SHP77 (cell line): ENCODE measurements around the gene CAMK4.

ENCODE experiments used
- DNase-seq, 2 experiments: peaks; one replicate each; lab custom pipeline; 2025; lab: John Stamatoyannopoulos, UW

The CAMK4 gene

DNA sequence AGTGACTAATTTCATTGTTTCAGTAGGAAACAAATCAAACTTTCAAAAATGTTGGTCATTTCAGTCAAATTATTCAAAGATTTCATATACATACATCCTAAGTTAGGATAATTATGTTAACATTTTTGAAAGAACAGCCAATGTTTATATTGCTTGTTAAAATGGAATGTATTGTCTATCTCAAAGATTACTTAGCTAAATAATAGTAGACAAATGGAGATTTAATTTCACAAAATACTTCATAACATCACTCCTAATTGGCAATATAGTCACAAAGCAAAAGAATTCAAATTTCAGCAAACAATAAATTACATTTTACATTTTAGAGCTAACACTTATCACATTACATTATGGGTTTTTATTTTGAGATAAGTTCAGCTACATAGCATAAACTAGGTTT, 262.7 kb downstream of the CAMK4 start:
- DNase-seq = no peak

DNA sequence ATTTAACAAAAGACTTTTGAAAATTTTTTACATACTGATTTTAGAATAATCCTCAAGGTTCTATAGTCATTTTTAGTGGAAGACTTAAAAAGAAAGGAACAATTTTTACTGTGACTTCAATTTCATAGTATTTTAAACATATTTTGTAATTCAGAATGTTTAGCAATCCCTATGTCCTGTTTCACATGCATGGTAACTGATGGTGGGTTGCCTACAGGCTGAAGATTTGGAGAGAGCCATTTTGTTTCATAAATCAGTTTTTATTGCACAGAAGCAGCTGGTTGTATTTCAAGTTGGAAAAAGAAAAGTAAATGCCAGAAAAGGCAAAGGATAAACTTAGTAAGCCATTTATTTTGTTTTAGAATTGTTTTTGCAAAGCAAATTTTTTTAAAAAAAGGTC, 264.2 kb downstream of the CAMK4 start:
- no peak for DNase-seq

DNA sequence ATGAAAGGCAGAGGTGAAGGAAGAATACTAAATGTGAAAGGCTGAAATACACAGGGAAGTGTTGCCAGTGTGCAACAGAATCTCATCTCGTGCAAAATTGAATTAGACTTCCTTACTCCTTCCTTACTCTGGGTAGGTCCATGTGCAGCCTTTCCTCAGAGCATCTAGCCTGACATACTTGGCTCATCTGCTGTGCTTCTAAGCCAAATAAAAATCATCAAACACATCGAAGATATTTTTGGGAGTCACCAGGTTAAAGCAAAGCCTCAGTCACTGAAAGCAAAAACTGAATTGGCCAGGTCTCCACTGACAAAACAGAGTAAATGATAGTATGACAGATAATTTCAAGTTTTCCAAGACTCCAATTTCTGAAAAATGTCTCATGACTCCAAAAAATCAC, 268.8 kb downstream of the CAMK4 start:
- no peak for DNase-seq

DNA sequence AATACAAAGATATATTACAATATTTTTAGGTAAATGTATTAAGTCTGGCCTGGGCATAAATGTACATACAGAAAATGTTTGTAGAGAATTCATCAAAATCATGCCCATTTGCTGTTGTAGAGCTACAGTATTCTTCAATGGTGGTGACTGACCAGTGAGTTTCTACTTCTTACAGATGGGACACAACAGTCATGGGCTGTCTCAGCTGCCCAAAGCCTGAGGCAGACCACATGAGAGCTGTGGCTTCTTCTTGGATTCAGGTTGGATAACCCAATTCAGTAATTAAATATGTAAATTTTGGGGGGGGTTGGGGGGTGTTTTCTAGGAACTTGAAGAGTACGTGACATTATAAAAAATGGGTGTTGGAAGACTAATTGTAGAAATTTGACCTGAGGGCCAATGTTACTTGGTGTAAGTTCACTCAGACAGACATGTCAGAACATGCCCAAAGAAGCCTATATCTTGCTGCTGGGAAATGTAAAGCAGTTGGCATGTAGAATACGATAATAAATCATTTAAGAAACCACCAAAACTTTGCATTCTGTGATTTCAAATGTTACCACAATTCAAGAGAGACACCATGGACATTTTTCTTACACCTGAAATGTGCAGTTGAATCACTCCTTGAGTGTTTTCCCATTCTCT, 270.3 kb downstream of the CAMK4 start:
- no peak for DNase-seq

DNA sequence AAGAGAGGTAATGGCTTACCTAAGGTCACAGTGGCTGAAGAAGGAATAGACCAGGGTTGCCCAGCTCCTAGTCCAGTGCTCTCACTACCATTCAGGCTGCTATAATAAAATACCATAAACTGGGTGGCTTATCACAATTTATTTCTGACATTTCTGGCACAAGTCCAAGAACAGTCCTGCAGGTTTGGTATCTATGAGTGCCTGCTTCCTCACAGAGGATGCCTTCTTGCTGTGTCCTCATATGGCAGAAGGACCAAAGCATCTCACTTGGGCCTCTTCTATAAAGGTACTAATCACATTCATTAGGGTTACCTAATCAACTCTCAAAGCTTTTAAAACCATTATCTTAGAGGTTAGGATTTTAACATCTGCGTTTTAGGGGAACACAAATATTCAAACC, 271.0 kb downstream of the CAMK4 start:
- DNase-seq = no peak

DNA sequence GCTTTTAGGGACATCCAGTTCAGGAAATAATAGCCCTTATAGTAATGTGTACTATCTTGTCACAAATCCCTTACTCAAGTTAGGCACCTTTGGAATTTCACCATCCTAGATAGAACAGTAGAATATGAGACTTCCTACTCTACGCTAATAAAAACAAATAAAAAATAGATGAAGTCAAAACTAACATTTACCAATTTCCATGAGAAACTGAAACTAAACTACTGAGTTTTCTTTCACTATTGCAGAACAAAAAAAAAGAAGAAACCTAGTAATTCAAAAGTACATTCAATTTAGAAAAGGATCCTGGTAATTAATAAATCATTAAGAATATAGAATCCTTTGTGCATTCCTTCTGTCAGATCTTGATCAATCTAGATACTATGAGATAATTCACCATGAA, 274.2 kb downstream of the CAMK4 start:
- no peak for DNase-seq

DNA sequence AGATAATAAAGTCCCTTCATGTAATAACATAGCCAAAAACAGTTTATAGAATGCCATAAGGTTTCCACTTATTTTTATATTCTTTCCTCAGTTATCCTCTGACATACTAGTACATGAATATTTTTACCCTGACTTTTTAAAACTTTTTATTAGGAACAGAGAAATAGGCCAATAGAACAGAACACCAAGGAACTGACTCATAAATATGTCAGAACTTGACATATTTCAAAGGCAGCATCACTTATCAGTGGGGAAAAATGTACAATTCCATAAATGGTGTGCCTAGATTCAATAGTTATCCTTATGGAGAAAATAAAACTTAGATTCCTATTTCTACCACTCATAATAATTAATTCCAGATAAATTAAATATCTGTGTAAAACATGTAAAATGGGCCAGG, 278.8 kb downstream of the CAMK4 start:
- no peak for DNase-seq

DNA sequence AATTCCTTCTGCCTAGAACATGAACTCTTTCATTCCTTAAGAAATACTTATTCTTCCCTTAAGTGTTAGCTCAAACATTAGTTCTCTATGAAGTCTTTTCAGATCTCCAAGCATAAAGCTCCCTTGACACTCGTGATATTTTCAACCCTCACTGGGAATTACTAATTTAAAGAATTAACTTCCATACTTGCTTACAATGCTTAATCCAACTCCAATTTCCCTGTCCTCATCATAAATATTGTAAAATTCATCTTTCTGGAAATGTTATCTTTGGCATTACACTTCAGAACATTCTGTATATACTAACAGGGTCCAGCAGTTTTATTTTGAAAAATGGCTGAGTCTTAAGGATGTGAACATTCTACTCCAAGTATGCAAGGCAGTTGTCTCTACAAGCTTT, 280.9 kb downstream of the CAMK4 start:
- DNase-seq = no peak

DNA sequence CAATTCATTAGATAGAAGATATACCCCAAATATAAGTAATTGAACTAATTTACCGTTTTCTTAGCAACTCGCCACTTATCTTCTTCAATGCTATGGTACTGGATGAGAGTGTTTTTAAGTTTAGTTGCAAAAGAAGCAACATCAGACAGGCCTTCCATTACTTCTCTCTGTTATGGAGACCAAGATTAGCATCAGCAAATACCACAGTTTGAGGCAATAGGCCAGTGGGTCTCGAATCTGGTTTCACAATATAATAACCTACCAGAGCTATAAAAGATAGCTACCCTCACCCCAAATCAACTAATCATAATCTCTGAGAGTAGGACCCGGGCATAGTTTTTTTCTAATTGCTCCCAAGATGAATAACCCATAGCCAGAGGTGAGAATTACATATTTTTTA, 283.1 kb downstream of the CAMK4 start:
- no peak for DNase-seq

DNA sequence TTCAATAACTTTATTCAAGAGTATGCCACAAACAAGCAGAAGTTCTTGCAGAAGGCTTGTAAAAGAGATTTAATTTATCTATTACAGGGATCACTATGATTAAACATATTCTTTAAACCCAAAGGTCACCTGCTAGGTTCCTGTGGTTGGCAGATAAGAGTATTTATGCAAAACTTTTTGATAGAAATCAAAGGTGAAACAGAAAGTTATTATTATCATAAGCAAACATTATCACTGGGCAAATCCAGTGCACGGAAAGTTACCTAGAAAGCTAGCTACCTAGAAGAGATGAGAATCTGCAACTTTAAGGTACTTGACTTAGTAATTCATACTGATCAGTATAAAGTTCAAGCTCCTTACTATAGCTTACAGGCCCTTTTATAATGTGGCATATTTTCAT, 284.9 kb downstream of the CAMK4 start:
- no peak for DNase-seq

DNA sequence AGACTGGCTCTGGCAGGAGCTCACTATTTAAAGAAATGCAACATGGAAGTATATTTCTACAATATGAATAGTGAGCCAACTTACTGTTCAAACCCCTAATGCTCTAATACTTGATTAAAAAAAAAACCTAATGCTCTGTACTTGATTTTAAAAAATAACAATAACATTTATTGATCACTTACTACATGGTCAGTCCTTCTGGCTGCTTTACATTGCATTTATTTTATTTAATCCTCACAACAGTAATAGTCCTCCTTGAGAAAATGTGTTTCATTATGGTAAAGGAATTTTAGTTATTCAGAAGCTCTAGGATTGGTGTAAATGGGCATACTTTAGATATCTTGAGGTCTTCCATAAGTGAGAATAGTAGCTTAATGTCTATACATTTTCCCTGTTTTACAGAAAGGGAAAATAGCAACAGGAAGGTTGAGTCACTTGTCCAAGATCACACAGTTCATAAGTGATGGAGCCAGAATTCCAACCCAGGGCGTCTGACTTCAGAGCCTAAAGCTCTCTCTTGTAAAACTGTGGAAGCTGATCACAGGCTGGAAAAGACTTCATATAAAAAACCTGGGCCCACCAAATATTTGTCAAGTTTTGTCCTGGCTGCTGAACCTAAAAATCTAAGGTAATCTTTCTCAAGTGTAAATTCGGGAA, 287.1 kb downstream of the CAMK4 start:
- no peak for DNase-seq

DNA sequence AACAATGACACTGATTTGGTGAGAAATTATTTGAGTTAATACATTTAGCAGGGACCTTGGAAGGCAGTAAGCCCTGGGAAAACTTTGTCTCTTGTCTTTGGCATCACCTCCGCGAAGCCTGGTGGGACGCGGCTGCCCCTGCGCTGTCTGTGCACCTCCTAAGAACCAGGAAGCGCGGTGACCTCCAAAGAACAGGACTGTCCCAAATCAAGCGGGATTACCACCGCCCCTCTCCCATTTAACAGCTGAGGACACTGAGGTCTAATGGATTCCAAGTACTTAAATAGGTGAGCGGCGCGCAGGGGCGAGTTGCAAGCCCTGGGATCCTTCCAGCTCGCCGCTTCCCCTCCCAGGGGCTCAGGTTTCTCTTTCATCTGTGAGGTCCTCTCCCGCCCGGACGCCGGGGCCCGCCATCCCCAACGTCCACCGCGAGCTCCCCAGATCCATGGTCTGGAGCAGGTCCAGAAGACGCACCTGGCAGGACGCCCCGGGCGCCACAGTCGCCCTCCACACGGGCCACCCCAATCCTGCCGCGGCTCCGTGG, 287.7 kb downstream of the CAMK4 start:
- DNase-seq = peak; percentile 25 to 43

DNA sequence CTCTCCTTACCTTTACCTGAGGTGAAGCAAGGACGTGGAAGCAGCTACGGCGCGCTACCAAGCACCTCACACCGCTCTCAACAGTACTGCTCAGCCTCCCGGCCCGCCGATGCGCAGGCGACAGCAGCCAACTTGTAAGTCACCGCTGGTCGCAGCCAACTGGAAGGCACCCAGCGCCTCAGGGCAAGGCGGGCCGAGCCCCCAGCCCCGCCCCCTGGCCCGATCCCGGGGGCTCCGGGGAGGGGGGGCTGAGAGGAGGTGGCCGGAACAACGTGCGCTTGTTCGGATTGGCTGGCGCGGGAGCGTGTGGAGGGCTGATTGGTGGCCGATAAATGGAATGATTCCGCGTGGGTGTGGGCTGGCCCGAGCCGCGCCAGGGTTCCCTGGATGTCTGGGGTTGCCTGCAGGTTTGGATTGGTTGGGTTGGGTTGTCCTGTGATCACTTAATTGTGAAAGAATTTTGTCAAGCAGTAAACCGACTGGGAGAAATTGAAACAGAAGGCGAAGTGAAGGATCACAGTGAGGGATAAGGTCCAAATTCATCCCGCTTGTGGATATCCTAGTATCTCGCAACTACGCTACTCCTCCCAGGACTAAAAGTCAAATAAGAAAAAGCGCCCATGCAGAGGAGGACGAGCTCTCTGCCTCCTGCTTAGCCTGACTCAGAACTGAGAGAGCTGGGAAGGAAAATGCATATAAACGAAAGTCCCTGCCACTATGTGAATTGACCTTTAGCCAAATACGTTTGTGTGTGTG, 288.4 kb downstream of the CAMK4 start, which contains the start of gene STARD4:
STARD4 (minus strand) TSS at position 161 of the 756 bp plus-strand sequence. CDS start 5,102 bp downstream, outside the sequence.
- peak; percentile 91 to 95 for DNase-seq

DNA sequence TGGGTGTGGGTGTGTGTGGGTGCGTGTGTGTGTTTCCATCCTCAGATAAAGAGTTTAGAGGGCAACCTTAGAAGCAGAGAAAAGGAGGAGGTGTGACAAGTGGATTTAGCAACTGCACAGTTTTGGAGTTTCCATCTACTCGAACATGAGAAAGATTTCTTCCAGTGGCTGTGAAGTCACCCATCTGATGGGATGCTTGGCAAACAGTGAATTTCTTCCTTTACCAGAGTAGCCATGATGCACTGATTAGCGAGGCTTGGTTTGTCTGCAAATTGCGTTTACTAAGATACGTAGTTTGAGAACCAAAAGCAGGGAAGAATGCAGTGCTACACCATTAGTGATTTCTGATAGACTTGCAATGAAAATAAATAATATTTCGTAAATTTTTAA, 288.9 kb downstream of the CAMK4 start:
- peak in 1 of 2 experiments; percentile 8 for DNase-seq

DNA sequence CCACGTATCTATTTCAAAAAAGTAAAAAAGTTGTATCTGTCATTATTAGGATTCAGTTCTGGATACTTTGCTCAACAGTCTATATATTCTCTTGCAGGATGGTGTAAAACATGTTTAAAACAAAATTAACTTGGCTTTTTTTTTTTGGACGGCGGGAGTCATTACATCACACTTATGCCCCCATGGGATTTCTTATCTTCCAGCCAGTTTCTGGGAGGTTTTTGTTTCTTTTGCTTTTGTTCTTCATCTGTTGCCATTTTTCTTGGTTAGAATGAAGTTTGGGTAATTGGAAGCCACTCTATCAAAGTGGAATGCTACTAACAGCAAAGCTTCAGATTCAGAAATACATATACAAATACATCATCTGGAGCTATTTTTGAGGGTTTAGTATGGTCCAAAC, 289.9 kb downstream of the CAMK4 start:
- DNase-seq = no peak

DNA sequence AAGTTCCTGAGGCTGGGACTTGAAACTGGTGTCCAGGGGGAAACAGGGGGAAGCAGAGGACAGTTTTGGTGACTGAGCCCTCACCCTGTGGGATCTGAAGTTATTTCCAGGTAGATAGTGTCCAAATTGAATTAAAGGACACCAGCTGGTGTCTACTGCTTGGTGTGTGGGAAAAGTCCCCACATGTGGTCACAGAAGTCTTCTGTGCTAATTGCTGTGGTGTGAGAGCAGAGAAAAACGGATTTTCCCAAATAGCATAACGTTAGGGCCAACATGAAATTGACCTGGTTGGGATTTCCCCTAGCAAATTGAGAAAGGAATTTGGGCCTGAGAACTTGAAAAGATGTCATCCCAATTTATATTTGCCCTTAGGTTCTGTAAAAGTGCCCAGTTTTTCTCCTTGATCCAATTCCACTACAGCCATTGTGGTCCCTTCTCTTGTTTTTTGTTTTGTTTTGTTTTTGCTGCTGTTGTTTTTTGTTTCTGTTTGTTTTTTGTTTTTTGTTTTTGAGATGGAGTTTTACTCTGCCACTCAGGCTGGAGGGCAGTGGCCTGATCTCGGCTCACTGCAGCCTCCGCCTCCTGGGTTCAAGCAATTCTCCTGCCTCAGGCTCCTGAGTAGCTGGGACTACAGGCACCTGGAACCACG, 293.8 kb downstream of the CAMK4 start:
- no peak for DNase-seq

DNA sequence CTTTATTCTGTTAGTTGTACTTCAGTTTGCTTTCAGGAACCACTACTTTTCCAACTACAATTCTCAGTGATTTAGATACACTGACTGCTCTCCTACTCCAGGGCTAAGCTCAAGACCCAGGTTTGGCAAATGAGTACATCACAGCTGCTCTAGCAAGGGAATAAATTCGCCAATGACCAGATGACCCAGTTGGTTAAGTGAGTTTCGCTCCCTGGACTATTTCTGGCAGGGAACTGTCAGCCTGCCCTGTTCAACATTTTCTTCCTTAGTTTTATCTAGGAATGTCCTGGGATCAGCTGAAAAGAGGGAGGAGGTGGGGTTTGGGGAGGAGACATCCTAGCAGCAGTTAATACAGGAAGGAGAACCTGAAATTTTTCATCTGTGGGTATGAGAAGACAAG, 294.6 kb downstream of the CAMK4 start:
- no peak for DNase-seq

DNA sequence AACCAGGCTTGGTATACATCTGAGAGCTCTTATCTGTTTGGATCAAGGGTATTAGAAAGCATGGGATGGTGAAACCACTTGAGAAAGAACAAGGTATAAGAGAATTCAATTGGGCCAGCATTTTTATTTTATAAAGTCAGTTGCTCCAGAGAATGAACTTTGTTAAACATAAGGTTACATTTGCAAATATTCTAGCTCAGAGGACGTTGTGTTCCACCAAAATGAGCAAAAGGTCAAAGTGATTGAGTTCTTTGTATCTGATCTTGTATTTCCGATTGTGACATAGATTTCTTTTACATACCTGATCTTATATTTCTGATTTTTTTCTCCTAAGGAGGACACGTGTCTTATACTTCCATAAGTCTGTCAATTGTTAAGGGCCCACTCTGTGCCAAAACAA, 296.7 kb downstream of the CAMK4 start:
- DNase-seq = no peak

DNA sequence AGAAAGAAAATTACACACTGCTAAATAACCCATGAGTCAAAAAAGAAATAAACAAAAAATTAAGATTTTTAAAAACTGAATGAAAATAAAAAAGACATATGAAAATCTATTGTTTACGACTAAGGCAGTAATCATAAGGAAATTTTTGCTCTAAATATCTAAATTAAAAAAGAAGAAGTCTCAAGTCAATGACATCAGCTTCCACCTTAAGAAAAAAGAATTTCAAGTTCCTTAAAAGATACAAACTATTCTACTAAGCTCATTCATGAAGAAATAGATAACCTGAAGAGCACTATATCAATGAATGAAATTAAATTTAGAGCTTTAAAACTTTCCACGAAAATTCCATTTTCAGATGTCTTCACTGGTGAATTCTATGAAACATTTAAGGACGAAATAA, 303.9 kb downstream of the CAMK4 start:
- DNase-seq = no peak

DNA sequence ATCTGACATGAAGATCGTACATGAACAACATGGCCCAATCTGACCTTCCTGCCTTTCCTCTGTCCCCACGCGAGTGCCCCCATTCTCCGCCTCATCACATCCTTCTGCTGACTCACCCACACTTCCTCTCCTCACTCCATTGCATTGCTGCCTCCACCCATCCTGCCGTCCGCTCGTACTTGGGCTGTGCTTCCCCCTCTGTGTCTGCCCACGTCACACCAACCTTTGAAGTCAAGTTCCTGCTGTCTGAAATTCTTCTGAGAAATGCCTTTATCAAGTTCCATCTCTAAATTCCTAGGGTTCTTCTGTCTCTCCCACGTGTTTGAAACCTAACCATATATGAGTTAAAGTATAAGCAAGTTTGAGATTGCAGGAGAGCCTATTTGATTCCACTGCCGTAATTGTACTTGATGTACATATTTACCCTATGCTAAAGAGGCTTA, 306.1 kb downstream of the CAMK4 start:
- peak in 1 of 2 experiments; percentile 14 for DNase-seq

DNA sequence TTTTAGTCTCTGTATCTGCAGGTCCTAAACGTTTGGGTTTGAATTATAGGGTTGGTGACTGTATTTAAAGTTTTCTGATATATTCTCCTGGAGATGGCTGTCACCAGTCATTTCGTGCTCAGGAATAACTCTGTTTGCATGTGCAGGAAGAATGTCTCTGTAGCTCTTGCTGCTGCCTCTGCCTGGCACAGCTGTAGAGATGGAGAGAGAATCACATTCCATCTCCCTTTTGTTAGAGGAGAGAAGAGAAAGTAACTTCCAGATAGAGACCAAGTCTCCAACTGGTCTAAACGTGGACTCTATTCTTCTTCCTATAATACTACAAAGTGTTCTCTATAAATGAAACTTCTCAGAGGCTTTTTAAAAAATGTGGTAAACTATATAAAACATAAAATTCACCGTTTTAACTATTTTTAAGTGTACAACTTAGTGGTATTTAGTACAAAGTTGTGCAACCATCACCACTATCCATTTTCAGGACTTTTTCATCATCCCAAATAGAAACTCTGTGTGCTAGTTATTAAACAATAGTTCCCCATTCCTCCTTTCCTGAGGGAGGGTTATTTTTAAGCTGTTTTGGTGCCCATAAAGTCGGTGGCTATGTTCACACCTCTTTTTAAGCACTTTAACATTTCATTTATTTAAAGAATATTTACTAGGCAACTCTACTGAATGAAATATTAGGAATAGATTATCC, 308.9 kb downstream of the CAMK4 start:
- DNase-seq = no peak
